GM12865 (cell line): ENCODE data around the gene STPG1.

Source experiments
- DNase-seq: peaks from one replicate; pipeline ENCODE4 v3.0.0; 2010; ENCODE audit warnings: low read depth
- H3K4me3 ChIP-seq: 2 replicates; pipeline ENCODE4 v1.5.1; 2011; ENCODE audit warnings: mild to moderate bottlenecking, low read depth, low read length, control low read depth
- TF ChIP-seq, protein P1 (sequence below): IDR thresholded peaks from 2 replicates; pipeline ENCODE4 v1.5.1; 2011; ENCODE audit warnings: low read length, control low read depth, low read depth, inconsistent platforms; ENCODE audit not compliant: insufficient read depth; ENCODE audit errors: missing control alignments

STPG1 gene

DNA sequence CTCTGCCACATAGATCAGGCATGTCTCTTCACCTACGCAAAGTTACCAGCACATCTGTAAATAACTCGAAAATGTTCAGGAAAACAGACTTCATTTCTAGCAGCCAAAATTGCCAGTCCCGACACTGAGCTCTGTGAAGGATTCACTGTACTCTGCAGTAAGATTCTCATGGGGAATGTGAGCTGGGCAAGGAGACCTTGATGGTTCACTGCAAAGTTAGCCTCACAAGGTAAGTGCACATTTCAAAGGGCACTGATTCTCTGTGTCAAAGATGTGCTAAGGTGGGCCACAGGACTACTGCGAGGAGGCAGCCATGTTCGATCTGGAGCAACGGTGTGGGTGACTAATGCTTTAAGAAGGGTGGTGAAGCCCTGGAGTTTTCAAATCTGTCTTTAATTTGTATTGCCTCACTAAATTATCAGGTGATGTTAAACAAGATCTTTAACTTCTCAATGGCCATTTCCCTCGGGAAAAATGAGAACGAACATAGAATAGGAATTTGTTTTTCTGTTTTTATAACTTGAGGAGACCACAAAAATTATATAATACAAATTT, 25.2 kb downstream of the STPG1 start:
- TF ChIP-seq, protein P1, sequence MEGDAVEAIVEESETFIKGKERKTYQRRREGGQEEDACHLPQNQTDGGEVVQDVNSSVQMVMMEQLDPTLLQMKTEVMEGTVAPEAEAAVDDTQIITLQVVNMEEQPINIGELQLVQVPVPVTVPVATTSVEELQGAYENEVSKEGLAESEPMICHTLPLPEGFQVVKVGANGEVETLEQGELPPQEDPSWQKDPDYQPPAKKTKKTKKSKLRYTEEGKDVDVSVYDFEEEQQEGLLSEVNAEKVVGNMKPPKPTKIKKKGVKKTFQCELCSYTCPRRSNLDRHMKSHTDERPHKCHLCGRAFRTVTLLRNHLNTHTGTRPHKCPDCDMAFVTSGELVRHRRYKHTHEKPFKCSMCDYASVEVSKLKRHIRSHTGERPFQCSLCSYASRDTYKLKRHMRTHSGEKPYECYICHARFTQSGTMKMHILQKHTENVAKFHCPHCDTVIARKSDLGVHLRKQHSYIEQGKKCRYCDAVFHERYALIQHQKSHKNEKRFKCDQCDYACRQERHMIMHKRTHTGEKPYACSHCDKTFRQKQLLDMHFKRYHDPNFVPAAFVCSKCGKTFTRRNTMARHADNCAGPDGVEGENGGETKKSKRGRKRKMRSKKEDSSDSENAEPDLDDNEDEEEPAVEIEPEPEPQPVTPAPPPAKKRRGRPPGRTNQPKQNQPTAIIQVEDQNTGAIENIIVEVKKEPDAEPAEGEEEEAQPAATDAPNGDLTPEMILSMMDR = no peak
- no peak overlapping the region for H3K4me3 ChIP-seq
- no peak for DNase-seq

- H3K4me3 ChIP-seq = no peak overlapping the region
- DNase-seq = no peak
- TF ChIP-seq, protein P1 = no peak
Measured at GRCh38 chr1:24387636-24388175, 25.9 kb downstream of the STPG1 start.

DNA sequence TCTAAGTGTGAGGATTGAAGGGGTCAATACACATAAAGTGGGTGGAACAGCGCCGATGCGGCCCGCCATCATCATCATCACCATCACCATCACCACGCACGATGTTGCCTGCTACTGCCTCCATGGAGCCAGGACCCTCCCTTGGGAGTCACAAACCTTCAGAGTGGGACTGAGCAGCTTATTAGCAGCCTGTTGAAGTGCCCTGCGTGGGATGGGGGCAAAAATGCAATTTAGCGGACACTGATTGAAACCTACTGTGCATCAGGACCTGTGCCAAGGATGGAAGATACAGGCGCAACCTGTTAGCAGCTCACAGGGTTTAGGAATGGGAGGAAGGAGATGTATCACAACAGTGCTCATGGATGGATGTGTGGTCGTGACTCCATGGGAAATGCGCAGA, 26.7 kb downstream of the STPG1 start:
- no peak overlapping the region for H3K4me3 ChIP-seq
- TF ChIP-seq, protein P1 = no peak
- DNase-seq = no peak

DNA sequence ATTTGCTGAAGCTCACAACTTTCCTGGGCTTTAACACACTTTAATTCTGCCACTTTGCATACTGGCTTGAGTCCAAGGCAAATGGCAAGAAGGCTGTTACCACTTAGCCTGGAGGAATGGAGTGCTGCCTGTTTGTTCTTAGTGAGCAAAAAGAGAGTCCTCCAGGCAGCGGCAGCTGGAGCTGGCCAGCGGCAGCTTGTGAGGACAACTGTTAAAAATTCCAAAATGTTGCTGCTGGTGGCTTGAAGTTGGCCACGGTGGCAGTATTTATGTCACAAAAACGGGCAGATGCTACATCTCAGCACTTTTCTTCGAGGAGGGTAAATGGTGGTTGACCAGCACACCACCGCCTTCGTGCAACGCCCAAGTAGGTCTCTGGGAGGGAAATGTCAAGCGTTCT, 27.3 kb downstream of the STPG1 start:
- DNase-seq = no peak
- TF ChIP-seq, protein P1 = no peak
- no peak overlapping the region for H3K4me3 ChIP-seq

- DNase-seq = peak; percentile 49
- no peak overlapping the region for H3K4me3 ChIP-seq
- TF ChIP-seq, protein P1 = peak; percentile 51
Measured at GRCh38 chr1:24385160-24385940, 28.2 kb downstream of the STPG1 start.

DNA sequence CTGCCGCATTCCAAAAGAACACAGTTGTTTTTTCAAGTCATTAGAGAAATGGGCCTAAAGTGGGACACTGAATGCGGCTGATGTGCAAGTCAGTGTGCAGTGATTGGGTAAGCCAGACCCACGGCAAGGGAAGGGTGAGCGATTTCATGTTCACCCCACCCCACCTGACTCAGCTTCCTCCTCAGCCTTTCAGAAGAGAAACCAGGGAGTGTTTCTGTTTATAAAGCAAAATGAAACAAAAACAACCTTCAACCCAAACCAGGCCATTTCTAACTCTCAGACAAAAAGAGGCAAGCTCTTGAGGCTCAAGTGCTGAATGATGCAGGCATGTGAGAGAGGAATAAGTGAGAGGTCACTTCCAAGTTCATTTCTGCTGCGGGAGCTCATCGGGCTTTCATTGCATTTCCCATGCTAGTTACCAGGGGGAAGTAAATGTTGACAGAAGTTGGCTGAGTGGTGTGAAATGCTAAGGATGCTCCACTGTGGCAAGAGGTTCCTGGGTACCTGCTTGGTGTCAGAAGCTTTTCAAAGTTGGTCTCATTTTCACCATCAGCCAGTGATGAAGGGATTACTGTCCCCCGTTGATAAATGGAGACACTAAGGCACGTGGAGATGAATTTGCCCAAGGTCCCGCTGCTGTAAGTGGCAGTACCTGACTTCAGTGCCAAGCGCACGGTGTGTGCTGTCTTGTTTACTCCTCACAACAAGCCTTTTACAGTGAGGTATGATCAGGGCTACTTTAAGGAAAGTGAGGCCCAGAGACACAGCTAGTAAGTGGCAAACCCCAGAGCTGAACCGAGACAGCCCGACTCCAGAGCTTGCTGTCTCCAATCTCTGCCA, 29.1 kb downstream of the STPG1 start:
- TF ChIP-seq, protein P1 = no peak
- peak; percentile 76 for DNase-seq
- H3K4me3 ChIP-seq = no peak overlapping the region
